CD14-positive monocyte (primary cell): ENCODE measurements around the gene VPS18. TPM values are rescaled to one million over a fixed set of nuclear protein-coding genes. Genes with fewer than 3 reads are reported as not detected.

ENCODE experiments used
- DNase-seq, 3 donors: peaks; one replicate each; pipeline ENCODE4 v3.0.0-alpha.2; 2011 to 2022
- H2AFZ ChIP-seq: 2 replicates; pipeline ENCODE4 v1.6.0; 2012; ENCODE audit warnings: mild to moderate bottlenecking, low read depth, low read length, inconsistent platforms; ENCODE audit not compliant: insufficient read depth, poor library complexity, severe bottlenecking
- H3K27ac ChIP-seq, 2 donors: 1 replicate in 1 of 2; 2 replicates in 1 of 2; pipeline ENCODE4 v1.5.1; 2012 to 2013; ENCODE audit warnings: low read length in 2 of 2, control low read depth in 1 of 2, inconsistent platforms in 1 of 2, low read depth in 1 of 2, mild to moderate bottlenecking in 1 of 2
- H3K27me3 ChIP-seq, 2 donors: one replicate each; pipeline versions ENCODE4 v1.6.0 to v1.6.1; 2011 to 2013; ENCODE audit warnings: low read length in 2 of 2; ENCODE audit not compliant: control insufficient read depth in 2 of 2, insufficient read depth in 2 of 2
- H3K36me3 ChIP-seq, 2 donors: replicated peaks in 1 of 2; 1 replicate in 1 of 2; 2 replicates in 1 of 2; pipeline versions ENCODE4 v1.5.1 to v1.6.1; 2012 to 2013; ENCODE audit warnings: low read length in 2 of 2, control low read depth in 1 of 2, inconsistent platforms in 1 of 2, mild to moderate bottlenecking in 1 of 2; ENCODE audit not compliant: insufficient read depth in 2 of 2, control insufficient read depth in 1 of 2
- H3K4me1 ChIP-seq, 2 donors: 1 replicate in 1 of 2; 2 replicates in 1 of 2; pipeline versions ENCODE4 v1.5.1 to v1.6.1; 2012 to 2013; ENCODE audit warnings: low read length in 2 of 2, control low read depth in 1 of 2, inconsistent platforms in 1 of 2, mild to moderate bottlenecking in 1 of 2, moderate library complexity in 1 of 2; ENCODE audit not compliant: insufficient read depth in 2 of 2, control insufficient read depth in 1 of 2
- H3K4me2 ChIP-seq: replicated peaks from 2 replicates; pipeline ENCODE3; 2012; ENCODE audit warnings: low read length, moderate library complexity, mild to moderate bottlenecking; ENCODE audit not compliant: poor library complexity, severe bottlenecking; ENCODE audit errors: extremely low read depth
- H3K4me3 ChIP-seq, 3 experiments: fragments of 200-600 bp in 1 of 3; sonication (generic) in 1 of 3; replicated peaks in 1 of 3; 1 replicate in 2 of 3; 2 replicates in 1 of 3; pipeline ENCODE4 v1.5.1; 2011 to 2013; ENCODE audit warnings: low read length in 3 of 3, mild to moderate bottlenecking in 3 of 3, control low read depth in 2 of 3, low read depth in 2 of 3, inconsistent platforms in 1 of 3, moderate library complexity in 1 of 3
- H3K79me2 ChIP-seq: 2 replicates; pipeline ENCODE4 v1.6.0; 2012; ENCODE audit warnings: mild to moderate bottlenecking, control low read depth, inconsistent platforms, low read length, moderate library complexity; ENCODE audit not compliant: insufficient read depth
- H3K9ac ChIP-seq: 2 replicates; pipeline ENCODE4 v1.6.0; 2017; ENCODE audit warnings: low read length, mild to moderate bottlenecking; ENCODE audit not compliant: insufficient read depth, poor library complexity, severe bottlenecking
- H3K9me3 ChIP-seq, 2 donors: replicated peaks in 1 of 2; 1 replicate in 1 of 2; 2 replicates in 1 of 2; pipeline versions ENCODE4 v1.5.1 to v1.6.1; 2012 to 2013; ENCODE audit warnings: low read length in 2 of 2, control low read depth in 1 of 2; ENCODE audit not compliant: control insufficient read depth in 1 of 2, insufficient read depth in 1 of 2
- H4K20me1 ChIP-seq: 2 replicates; pipeline ENCODE4 v1.6.0; 2012; ENCODE audit warnings: mild to moderate bottlenecking, low read length, control low read depth, moderate library complexity; ENCODE audit not compliant: insufficient read depth
- H3K27ac Mint-ChIP-seq, 7 donors: one replicate each; pipeline ENCODE4 v1.8.0; 2020; ENCODE audit warnings: mild to moderate bottlenecking in 7 of 7, mixed read lengths in 7 of 7, moderate library complexity in 6 of 7, inconsistent platforms in 2 of 7
- H3K27me3 Mint-ChIP-seq, 3 donors: one replicate each; pipeline ENCODE4 v1.8.0; 2021 to 2022; ENCODE audit warnings: low read depth in 3 of 3, mild to moderate bottlenecking in 3 of 3, mixed read lengths in 3 of 3, moderate library complexity in 3 of 3, inconsistent platforms in 1 of 3
- H3K36me3 Mint-ChIP-seq, 2 donors: one replicate each; pipeline ENCODE4 v1.8.0; 2020; ENCODE audit warnings: mixed read lengths in 2 of 2, inconsistent platforms in 1 of 2, mild to moderate bottlenecking in 1 of 2
- H3K4me1 Mint-ChIP-seq: one replicate; pipeline ENCODE4 v1.8.0; 2020; ENCODE audit warnings: mild to moderate bottlenecking, mixed read lengths
- H3K4me3 Mint-ChIP-seq, 2 donors: one replicate each; pipeline ENCODE4 v1.8.0; 2020; ENCODE audit warnings: mild to moderate bottlenecking in 2 of 2, mixed read lengths in 2 of 2, moderate library complexity in 1 of 2
- H3K9me3 Mint-ChIP-seq, 7 donors: one replicate each; pipeline ENCODE4 v1.8.0; 2020 to 2022; ENCODE audit warnings: mixed read lengths in 7 of 7, mild to moderate bottlenecking in 6 of 7, moderate library complexity in 6 of 7, inconsistent platforms in 2 of 7
- WGBS: methylation state at CpG from one replicate; pipeline ENCODE4 v1.1.5; 2013; ENCODE audit warnings: missing lambda C conversion rate; ENCODE audit not compliant: insufficient coverage; 5-methylcytosine and 5-hydroxymethylcytosine counted together
- intact Hi-C, 2 donors: fragments of 100-400 bp; cut with micrococcal nuclease; formaldehyde crosslinking; loops; one replicate each; pipeline versions ENCODE4 v1.15.0 to v1.15.1; 2023
- polyA plus RNA-seq, 3 donors: library from polyadenylated mRNA; depleted of rRNA in 1 of 3; unstranded in 2 of 3; stranded (reverse) in 1 of 3; fragments of 300-500 nt in 2 of 3; fragments of >200 nt in 1 of 3; fragmentation: Illumina TruSeq in 2 of 3; gene quantifications; 1 replicate in 2 of 3; 2 replicates in 1 of 3; pipeline ENCODE4 v1.2.3, GENCODE V29; 2012 to 2021
- TF ChIP-seq, protein P1 (sequence below): fragments of 200-600 bp; IDR thresholded peaks from one replicate; pipeline ENCODE4 v1.8.0; 2022; ENCODE audit warnings: antibody characterized with exemption, mild to moderate bottlenecking

The VPS18 gene
- polyA plus RNA-seq, 3 donors, result 12.1 to 22.8 (median 21.8) TPM

DNA sequence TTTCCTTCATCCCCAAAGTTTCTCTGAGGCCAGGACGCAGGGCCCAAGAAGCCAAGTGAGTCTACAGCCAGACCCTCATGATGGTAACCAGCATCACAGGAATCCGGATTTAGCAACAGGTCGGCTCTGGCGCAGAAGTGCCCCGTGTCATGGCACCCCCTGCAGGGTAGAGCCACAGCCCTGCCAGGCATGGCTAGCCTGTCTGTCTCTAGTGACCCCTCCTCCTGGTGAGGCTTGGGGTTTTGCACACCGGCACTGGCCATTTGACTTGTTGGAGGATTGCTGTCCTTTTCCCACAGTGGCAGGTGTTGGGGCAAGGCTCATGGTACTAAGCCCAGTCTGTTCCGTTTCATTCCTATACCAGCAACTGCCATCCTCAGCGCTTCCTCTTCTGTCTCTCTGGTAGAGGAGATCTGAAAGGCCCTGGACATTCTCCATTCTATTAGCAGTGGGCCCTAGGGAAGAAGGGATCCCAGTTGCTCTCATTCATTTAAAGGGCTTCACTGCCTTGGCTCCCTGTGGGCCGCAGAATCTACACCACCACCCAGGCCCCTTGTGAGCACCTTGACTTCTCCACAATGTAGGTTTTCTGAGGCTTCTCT lies 49.6 kb downstream of the VPS18 start:
- H3K4me3 ChIP-seq, result no peak overlapping the region
- no peak overlapping the region for H3K4me2 ChIP-seq
- H3K79me2 ChIP-seq, result no peaks in the 10 kb centered on the region
- H3K27me3 Mint-ChIP-seq, result peaks cover 7 to 15% (median 13%) of the 10 kb centered on the region in 3 donors
- no peak for DNase-seq
- 88% methylated on average over 5 of the region's 9 CpGs for WGBS
- peaks cover 34 to 40% of the 10 kb centered on the region in 2 donors for H3K4me1 ChIP-seq
- H3K36me3 Mint-ChIP-seq, result no peaks in the 10 kb centered on the region
- no peaks in the 10 kb centered on the region for H3K9me3 ChIP-seq
- TF ChIP-seq, protein P1, sequence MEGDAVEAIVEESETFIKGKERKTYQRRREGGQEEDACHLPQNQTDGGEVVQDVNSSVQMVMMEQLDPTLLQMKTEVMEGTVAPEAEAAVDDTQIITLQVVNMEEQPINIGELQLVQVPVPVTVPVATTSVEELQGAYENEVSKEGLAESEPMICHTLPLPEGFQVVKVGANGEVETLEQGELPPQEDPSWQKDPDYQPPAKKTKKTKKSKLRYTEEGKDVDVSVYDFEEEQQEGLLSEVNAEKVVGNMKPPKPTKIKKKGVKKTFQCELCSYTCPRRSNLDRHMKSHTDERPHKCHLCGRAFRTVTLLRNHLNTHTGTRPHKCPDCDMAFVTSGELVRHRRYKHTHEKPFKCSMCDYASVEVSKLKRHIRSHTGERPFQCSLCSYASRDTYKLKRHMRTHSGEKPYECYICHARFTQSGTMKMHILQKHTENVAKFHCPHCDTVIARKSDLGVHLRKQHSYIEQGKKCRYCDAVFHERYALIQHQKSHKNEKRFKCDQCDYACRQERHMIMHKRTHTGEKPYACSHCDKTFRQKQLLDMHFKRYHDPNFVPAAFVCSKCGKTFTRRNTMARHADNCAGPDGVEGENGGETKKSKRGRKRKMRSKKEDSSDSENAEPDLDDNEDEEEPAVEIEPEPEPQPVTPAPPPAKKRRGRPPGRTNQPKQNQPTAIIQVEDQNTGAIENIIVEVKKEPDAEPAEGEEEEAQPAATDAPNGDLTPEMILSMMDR, result no peak
- H2AFZ ChIP-seq, result no peak overlapping the region
- intact Hi-C loops, result loop anchor here in 1 of 2 donors (5.0 to 10.0 kb wide), 2 partner anchors 37 to 81 kb away; no protein-coding TSS in a partner anchor
- H3K27me3 ChIP-seq, result no peaks in the 10 kb centered on the region
- H3K27ac ChIP-seq, result no peak overlapping the region
- H3K27ac Mint-ChIP-seq, result no peak overlapping the region
- H3K4me1 Mint-ChIP-seq, result peaks cover 35% of the 10 kb centered on the region
- H3K9me3 Mint-ChIP-seq, result no peaks in the 10 kb centered on the region
- no peak overlapping the region for H3K4me3 Mint-ChIP-seq
- no peaks in the 10 kb centered on the region for H4K20me1 ChIP-seq
- no peak overlapping the region for H3K9ac ChIP-seq
- H3K36me3 ChIP-seq, result no peaks in the 10 kb centered on the region

DNA sequence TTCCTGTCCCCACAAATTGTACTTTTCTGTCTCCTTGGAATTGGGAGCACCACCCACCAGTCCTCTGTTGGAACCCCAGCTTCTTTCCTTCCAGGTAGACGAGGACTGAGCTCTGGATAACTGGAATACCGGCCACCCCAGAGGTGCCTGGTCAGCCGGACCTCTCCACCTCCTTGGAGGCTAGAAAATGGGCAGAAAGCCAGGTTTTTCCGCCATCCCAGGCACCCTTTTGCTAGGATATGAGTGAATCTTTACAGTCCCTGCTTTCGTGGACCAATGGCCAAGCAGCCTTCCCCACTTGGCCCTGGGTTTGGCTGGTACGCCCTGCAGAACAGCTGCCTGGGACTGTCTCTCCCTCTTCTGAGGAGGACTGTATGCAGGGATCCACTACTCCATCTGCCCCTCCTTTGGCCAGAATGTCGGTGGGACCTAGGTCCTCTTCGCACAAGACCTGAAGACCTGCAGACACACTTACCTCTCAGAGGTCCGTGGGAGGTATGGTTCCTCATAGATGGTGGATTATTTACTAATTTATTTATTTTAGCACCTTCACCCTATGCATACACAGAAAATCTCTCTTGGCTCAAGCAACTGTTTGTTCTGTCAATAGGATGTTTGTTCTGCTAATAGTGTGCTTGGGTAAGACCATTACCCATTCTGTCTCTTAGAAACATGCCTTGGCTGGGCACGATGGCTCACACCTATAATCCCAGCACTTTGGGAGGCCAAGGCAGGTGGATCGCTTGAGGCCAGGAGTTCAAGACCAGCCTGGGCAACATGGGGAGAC lies 50.5 kb downstream of the VPS18 start:
- Histone ChIP-seq H3K27ac (no peak overlapping the region), H3K27me3 (no peaks in the 10 kb centered on the region), H4K20me1 (no peaks in the 10 kb centered on the region), H3K4me2 (no peak overlapping the region), H3K36me3 (no peaks in the 10 kb centered on the region), H3K9ac (no peak overlapping the region), H3K4me3 (no peak overlapping the region), H2AFZ (no peak overlapping the region), H3K4me1 (peaks cover 33 to 37% of the 10 kb centered on the region in 2 donors), H3K79me2 (no peaks in the 10 kb centered on the region), H3K9me3 (no peaks in the 10 kb centered on the region)
- peaks cover 6 to 14% (median 10%) of the 10 kb centered on the region in 3 donors for H3K27me3 Mint-ChIP-seq
- no peak for DNase-seq
- no peak overlapping the region for H3K4me3 Mint-ChIP-seq
- H3K36me3 Mint-ChIP-seq, result no peaks in the 10 kb centered on the region
- TF ChIP-seq, protein P1, result no peak
- 100% methylated on average over 6 of the region's 11 CpGs for WGBS
- no peaks in the 10 kb centered on the region for H3K9me3 Mint-ChIP-seq
- intact Hi-C loops, result loop anchor here in 1 of 2 donors (5.0 to 10.0 kb wide), 2 partner anchors 37 to 80 kb away; no protein-coding TSS in a partner anchor
- peaks cover 35% of the 10 kb centered on the region for H3K4me1 Mint-ChIP-seq
- no peak overlapping the region for H3K27ac Mint-ChIP-seq
